Suppressor macrophage treated with lipopolysaccharide for 1 hour (primary cell): ENCODE results near the gene SKIC8.

Experiments used
- DNase-seq, 3 donors: peaks; one replicate each; pipeline ENCODE4 v3.0.0-alpha.2; 2020 to 2022

Gene SKIC8

GRCh38 chr15:78321786-78322185 lies 22.4 kb upstream of the SKIC8 start:
- no peak for DNase-seq

GRCh38 chr15:78321041-78321570 lies 21.7 kb upstream of the SKIC8 start:
- DNase-seq = no peak

GRCh38 chr15:78320183-78320582 lies 20.8 kb upstream of the SKIC8 start:
- no peak for DNase-seq

- DNase-seq = no peak
Observed at GRCh38 chr15:78319588-78319987, 20.2 kb upstream of the SKIC8 start.

GRCh38 chr15:78317145-78317836 lies 17.9 kb upstream of the SKIC8 start:
- no peak for DNase-seq

GRCh38 chr15:78316283-78317083 lies 17.1 kb upstream of the SKIC8 start:
- DNase-seq = no peak

GRCh38 chr15:78315686-78316282 lies 16.4 kb upstream of the SKIC8 start:
- DNase-seq = no peak

GRCh38 chr15:78314181-78314581 lies 14.8 kb upstream of the SKIC8 start:
- no peak for DNase-seq

- no peak for DNase-seq
Observed at GRCh38 chr15:78313383-78313782, 14.0 kb upstream of the SKIC8 start.

GRCh38 chr15:78312957-78313356 lies 13.5 kb upstream of the SKIC8 start:
- DNase-seq = no peak

- DNase-seq = no peak
Observed at GRCh38 chr15:78312536-78312935, 13.1 kb upstream of the SKIC8 start.

- no peak for DNase-seq
Observed at GRCh38 chr15:78311292-78311691, 11.9 kb upstream of the SKIC8 start.

GRCh38 chr15:78308422-78309032 lies 9.1 kb upstream of the SKIC8 start:
- peak; percentile 73 to 83 (median 74) for DNase-seq

GRCh38 chr15:78307976-78308375 lies 8.6 kb upstream of the SKIC8 start:
- peak; percentile 27 to 46 (median 38) for DNase-seq

GRCh38 chr15:78306176-78306774 lies 6.9 kb upstream of the SKIC8 start:
- DNase-seq = no peak

GRCh38 chr15:78304216-78305066 lies 5.0 kb upstream of the SKIC8 start:
- no peak for DNase-seq

GRCh38 chr15:78302579-78303312 lies 3.3 kb upstream of the SKIC8 start:
- peak; percentile 42 to 79 (median 76) for DNase-seq

GRCh38 chr15:78301828-78302227 lies 2.4 kb upstream of the SKIC8 start:
- peak; percentile 31 to 63 (median 59) for DNase-seq

- DNase-seq = peak in 2 of 3 donors; percentile 21 to 35
Observed at GRCh38 chr15:78301326-78301725, 1.9 kb upstream of the SKIC8 start.

GRCh38 chr15:78292219-78292618 lies 7.2 kb downstream of the SKIC8 start:
- DNase-seq = no peak

GRCh38 chr15:78291698-78292097 lies 7.7 kb downstream of the SKIC8 start:
- no peak for DNase-seq
